IMR-90 (cell line): ENCODE data around the gene MEGF8. TPM values are rescaled to one million over a fixed set of nuclear protein-coding genes. Genes with fewer than 3 reads are reported as not detected.

Experiments used
- ATAC-seq: fragments of 200-7000 bp; cut with Tn5 transposase; 2 replicates; pipeline ENCODE4 v1.9.1; 2020; ENCODE audit warnings: low read depth, mild to moderate bottlenecking, moderate library complexity
- BruUV-seq: library from RNA; stranded (reverse); fragments of 400-500 nt; replicated peaks from 2 replicates; lab custom pipeline; 2021; lab: Mats Ljungman, UMichigan
- CTCF ChIA-PET: fragments of 300-600 bp; formaldehyde crosslinking; extraction: SDS; loops from one replicate; lab custom pipeline; 2021; ENCODE audit warnings: antibody characterized with exemption; lab: Yijun Ruan, JAX
- POLR2A ChIA-PET: fragments of 300-600 bp; sonication (Branson Sonifier 250); formaldehyde crosslinking; loops from one replicate; lab custom pipeline; 2022; ENCODE audit warnings: antibody characterized with exemption; ENCODE audit not compliant: unreplicated experiment; lab: Charles Lee
- DNase-seq: peaks from one replicate; pipeline ENCODE4 v3.0.0; 2013
- H2AFZ ChIP-seq: replicated peaks from 2 replicates; pipeline ENCODE3; 2013; ENCODE audit warnings: low read length, mild to moderate bottlenecking; ENCODE audit not compliant: poor library complexity
- H2AK5ac ChIP-seq: 2 replicates; pipeline ENCODE4 v1.6.1; 2013; ENCODE audit warnings: low read depth, low read length, inconsistent platforms
- H2AK9ac ChIP-seq: replicated peaks from 2 replicates; pipeline ENCODE3; 2013; ENCODE audit warnings: mild to moderate bottlenecking, low read depth, low read length, moderate library complexity; ENCODE audit not compliant: poor library complexity
- H2BK120ac ChIP-seq: 2 replicates; pipeline ENCODE4 v1.6.1; 2013; ENCODE audit warnings: low read depth, low read length, inconsistent platforms
- H2BK15ac ChIP-seq: 3 replicates; pipeline ENCODE4 v1.6.1; 2013; ENCODE audit warnings: low read depth, low read length, inconsistent platforms
- H2BK20ac ChIP-seq: 2 replicates; pipeline ENCODE4 v1.6.1; 2013; ENCODE audit warnings: low read depth, mild to moderate bottlenecking, inconsistent platforms, low read length, moderate library complexity
- H2BK5ac ChIP-seq: 2 replicates; pipeline ENCODE4 v1.6.1; 2013; ENCODE audit warnings: mild to moderate bottlenecking, low read depth, low read length, inconsistent platforms; ENCODE audit not compliant: poor library complexity, severe bottlenecking
- H3K14ac ChIP-seq: replicated peaks from 2 replicates; pipeline ENCODE4 v1.6.1; 2013; ENCODE audit warnings: low read depth, low read length, inconsistent platforms
- H3K18ac ChIP-seq: 2 replicates; pipeline ENCODE4 v1.6.1; 2013; ENCODE audit warnings: low read depth, low read length, control low read depth
- H3K23ac ChIP-seq: 2 replicates; pipeline ENCODE4 v1.6.1; 2013; ENCODE audit warnings: low read depth, low read length, inconsistent platforms
- H3K27ac ChIP-seq: 2 replicates; pipeline ENCODE4 v1.5.1; 2013; ENCODE audit warnings: mild to moderate bottlenecking, control low read depth, low read length; ENCODE audit not compliant: insufficient read depth
- H3K27me3 ChIP-seq: 2 replicates; pipeline ENCODE4 v1.6.1; 2013; ENCODE audit warnings: low read length; ENCODE audit not compliant: control insufficient read depth, insufficient read depth
- H3K36me3 ChIP-seq: 2 replicates; pipeline ENCODE4 v1.6.1; 2013; ENCODE audit warnings: low read length, mixed read lengths; ENCODE audit not compliant: control insufficient read depth, insufficient read depth
- H3K4ac ChIP-seq: 2 replicates; pipeline ENCODE4 v1.6.1; 2013; ENCODE audit warnings: low read depth, low read length, inconsistent platforms
- H3K4me1 ChIP-seq: 2 replicates; pipeline ENCODE4 v1.6.1; 2013; ENCODE audit warnings: low read length, mixed read lengths; ENCODE audit not compliant: control insufficient read depth, insufficient read depth
- H3K4me2 ChIP-seq: 2 replicates; pipeline ENCODE4 v1.6.1; 2013; ENCODE audit warnings: low read depth, mild to moderate bottlenecking, control low read depth, low read length, moderate library complexity
- H3K4me3 ChIP-seq: 2 replicates; pipeline ENCODE4 v1.5.1; 2013; ENCODE audit warnings: low read depth, mild to moderate bottlenecking, control low read depth, low read length, moderate library complexity; ENCODE audit not compliant: insufficient read depth
- H3K56ac ChIP-seq: 2 replicates; pipeline ENCODE4 v1.6.1; 2013; ENCODE audit warnings: low read length, inconsistent platforms; ENCODE audit not compliant: insufficient read depth; ENCODE audit errors: extremely low read depth
- H3K79me1 ChIP-seq, 2 experiments: 2 replicates each; pipeline ENCODE4 v1.6.1; 2013; ENCODE audit warnings: low read length in 2 of 2, inconsistent platforms in 1 of 2, low read depth in 1 of 2
- H3K9ac ChIP-seq: 2 replicates; pipeline ENCODE4 v1.6.1; 2013; ENCODE audit warnings: low read depth, low read length, control low read depth
- H3K9me1 ChIP-seq: 2 replicates; pipeline ENCODE4 v1.6.1; 2013; ENCODE audit warnings: low read length, inconsistent platforms; ENCODE audit not compliant: insufficient read depth
- H3K9me3 ChIP-seq: 2 replicates; pipeline ENCODE4 v1.6.1; 2013; ENCODE audit warnings: low read length; ENCODE audit not compliant: control insufficient read depth, insufficient read depth
- H4K20me1 ChIP-seq: 2 replicates; pipeline ENCODE4 v1.6.1; 2013; ENCODE audit warnings: low read length, inconsistent platforms; ENCODE audit not compliant: insufficient read depth
- H4K5ac ChIP-seq: 2 replicates; pipeline ENCODE4 v1.6.1; 2013; ENCODE audit warnings: mild to moderate bottlenecking, low read depth, low read length, control low read depth
- H4K8ac ChIP-seq, 2 experiments: 2 replicates each; pipeline ENCODE4 v1.6.1; 2013; ENCODE audit warnings: low read depth in 2 of 2, low read length in 2 of 2, control low read depth in 1 of 2, inconsistent platforms in 1 of 2
- H4K91ac ChIP-seq: 2 replicates; pipeline ENCODE4 v1.6.1; 2013; ENCODE audit warnings: low read depth, low read length, inconsistent platforms; ENCODE audit not compliant: insufficient read depth
- CTCF ChIP-seq: conservative IDR thresholded peaks from 2 replicates; pipeline ENCODE4 v1.5.1; 2012; ENCODE audit warnings: mild to moderate bottlenecking, low read depth, low read length, improper control_type of control experiment
- MXI1 ChIP-seq: IDR thresholded peaks from 2 replicates; pipeline ENCODE4 v1.6.1; 2012; ENCODE audit warnings: low read depth, mild to moderate bottlenecking, low read length, moderate library complexity, borderline replicate concordance
- NFE2L2 ChIP-seq: fragments of 150-350 bp; IDR thresholded peaks from 2 replicates; pipeline ENCODE4 v1.6.1; 2016; ENCODE audit warnings: low read depth, mild to moderate bottlenecking, low read length
- RAD21 ChIP-seq: IDR thresholded peaks from 2 replicates; pipeline ENCODE4 v1.6.1; 2012; ENCODE audit warnings: low read length, improper control_type of control experiment
- RFX5 ChIP-seq: IDR thresholded peaks from 2 replicates; pipeline ENCODE4 v1.8.0; 2012; ENCODE audit warnings: low read depth, mild to moderate bottlenecking, low read length, moderate library complexity
- WGBS, 2 experiments: methylation state at CpG; one replicate each; pipeline versions ENCODE4 v1.1.5 to v1.1.7; 2013; ENCODE audit warnings: missing lambda C conversion rate in 2 of 2; ENCODE audit not compliant: insufficient read length in 1 of 2; ENCODE audit errors: extremely low coverage in 2 of 2; 5-methylcytosine and 5-hydroxymethylcytosine counted together
- dilution Hi-C: fragments of 300-500 bp; cut with HindIII; formaldehyde crosslinking; loops from one replicate; pipeline ENCODE4 v1.14.3; 2018; ENCODE audit warnings: low sequenced_read_pairs; ENCODE audit not compliant: unreplicated experiment
- in situ Hi-C: fragments of 300-500 bp; cut with MboI; formaldehyde crosslinking; loops from 3 replicates; pipeline ENCODE4 v1.14.3; 2019; ENCODE audit warnings: low sequenced_read_pairs, inconsistent platforms, mixed read lengths
- intact Hi-C: fragments of 100-400 bp; cut with micrococcal nuclease; formaldehyde crosslinking; loops from 2 replicates; pipeline ENCODE4 v1.10.0; 2022
- polyA plus RNA-seq, 3 experiments: library from polyadenylated mRNA; depleted of rRNA; stranded (reverse); fragments of >200 nt; gene quantifications; 2 replicates each; pipeline ENCODE4 v1.2.3, GENCODE V29; 2012; ENCODE audit warnings: low replicate concordance in 1 of 3
- total RNA-seq: library from RNA; depleted of rRNA; stranded (reverse); fragments of >200 nt; gene quantifications from 2 replicates; pipeline ENCODE4 v1.2.3, GENCODE V29; 2012

Gene MEGF8
- total and polyA plus RNA-seq, 2 of the 4 experiments (the other 2 are of a cell fraction) = 2.3 to 12.5 TPM

- Histone ChIP-seq H3K27me3 (no peaks in the 10 kb centered on the region), H2AK5ac (peak overlapping the region; percentile 20; the same call in 1 of the 2 replicates), H3K14ac (no peak overlapping the region), H3K4ac (0 out of 2 replicates have a peak overlapping the region, but pooled peaks have one; percentile 13), H2BK5ac (peak overlapping the region; percentile 5), H3K4me1 (peaks cover 46% of the 10 kb centered on the region), H3K36me3 (peaks cover 23% of the 10 kb centered on the region), H4K5ac (no peak overlapping the region), H2BK120ac (no peak overlapping the region), H3K9me3 (no peaks in the 10 kb centered on the region), H3K56ac (no peak overlapping the region), H2AFZ (no peak overlapping the region), H3K9ac (no peak overlapping the region), H3K9me1 (peaks cover 17% of the 10 kb centered on the region), H3K79me1 (peaks cover 38 to 84% of the 10 kb centered on the region in 2 experiments), H4K20me1 (peaks cover 48% of the 10 kb centered on the region; the same call in 1 of the 2 replicates), H3K27ac (peak overlapping the region; percentile 15), H4K8ac (no peak overlapping the region), H2BK20ac (no peak overlapping the region), H3K23ac (peak overlapping the region; percentile 58; the same call in 1 of the 2 replicates), H3K4me2 (no peak overlapping the region), H2BK15ac (no peak overlapping the region), H3K4me3 (no peak overlapping the region), H2AK9ac (no peak overlapping the region), H3K18ac (no peak overlapping the region), H4K91ac (no peak overlapping the region)
- WGBS, 2 experiments = 20% methylated on average over 1 of the region's 5 CpGs; no CpG with 5 or more reads in 1 of the 2 experiments
- ATAC-seq (no peak), DNase-seq (no peak)
- no peak for TF ChIP-seq RAD21
- no peak for TF ChIP-seq NFE2L2
- no peak for TF ChIP-seq RFX5
- no peak for TF ChIP-seq MXI1
- TF ChIP-seq CTCF = no peak
- dilution Hi-C loops (no loop called here), intact Hi-C loops (loop anchor here (1.0 kb wide), 1 partner anchor 32 kb away; no protein-coding TSS in a partner anchor), in situ Hi-C loops (no loop called here)
- ChIA-PET POLR2A (no interaction called here), CTCF (interaction anchor here (0.8 to 3.6 kb wide), 4 partner anchors 9 to 35 kb away, joined by 3 to 29 read pairs (median 8); partner anchors contain the start of gene CIC)
- no TSS peak for BruUV-seq
Measured at GRCh38 chr19:42278452-42279154, 46.8 kb upstream of the MEGF8 start.
